K562 (cell line): ENCODE data around the gene CORT. TPM values are rescaled to one million over a fixed set of nuclear protein-coding genes. Genes with fewer than 3 reads are reported as not detected.

Experiments used
- ATAC-seq: fragments of 200-7000 bp; cut with Tn5 transposase; 3 replicates; pipeline ENCODE4 v1.9.1; 2020; ENCODE audit warnings: moderate library complexity
- BruUV-seq: library from RNA; stranded (reverse); fragments of 400-500 nt; replicated peaks from 2 replicates; lab custom pipeline; 2021; lab: Mats Ljungman, UMichigan
- CTCF ChIA-PET: fragments of 300-600 bp; formaldehyde crosslinking; extraction: SDS; loops from one replicate; lab custom pipeline; 2021; ENCODE audit warnings: low intra/inter-chr PET ratio; lab: Yijun Ruan, JAX
- POLR2A ChIA-PET: fragments of 300-600, 350-650 bp; sonication (Branson Sonifier 250); formaldehyde crosslinking; extraction: SDS; loops from one replicate; lab custom pipeline; 2021; ENCODE audit warnings: antibody characterized with exemption, inconsistent platforms; lab: Yijun Ruan, JAX
- DNase-seq, 4 experiments: peaks; one replicate each; pipeline versions ENCODE4 v3.0.0 to v3.0.0-alpha.2; 2011 to 2018; ENCODE audit warnings: low spot score in 3 of 4, mixed read lengths in 3 of 4; ENCODE audit errors: extremely low read depth in 1 of 4
- FAIRE-seq: peaks from 2 replicates; lab custom pipeline; 2011; peaks lifted over from hg19 to GRCh38; lab: Jason Lieb, UNC
- H2AFZ ChIP-seq: 2 replicates; pipeline ENCODE4 v1.6.0; 2011; ENCODE audit warnings: low read depth, low read length, control low read depth, inconsistent platforms
- H3K27ac ChIP-seq: fragments of 200-600 bp; 3 replicates; pipeline ENCODE4 v1.8.0; 2011; ENCODE audit warnings: low read depth, mild to moderate bottlenecking, control low read depth, inconsistent platforms, low read length, moderate library complexity, mixed read lengths; ENCODE audit errors: extremely low read depth
- H3K27me3 ChIP-seq, 2 experiments: fragments of 300-600 bp in 1 of 2; 2 replicates in 1 of 2; 3 replicates in 1 of 2; pipeline versions ENCODE4 v1.6.0 to v1.8.0; 2011; ENCODE audit warnings: inconsistent platforms in 2 of 2, low read length in 2 of 2, mild to moderate bottlenecking in 1 of 2, mixed read lengths in 1 of 2, moderate library complexity in 1 of 2; ENCODE audit not compliant: control insufficient read depth in 2 of 2, insufficient read depth in 2 of 2
- H3K36me3 ChIP-seq: fragments of 300-600 bp; 3 replicates; pipeline ENCODE4 v1.8.0; 2011; ENCODE audit warnings: mild to moderate bottlenecking, low read length, inconsistent platforms; ENCODE audit not compliant: control insufficient read depth, insufficient read depth
- H3K4me1 ChIP-seq, 2 experiments: fragments of 200-600 bp in 1 of 2; replicated peaks in 1 of 2; 2 replicates in 1 of 2; 3 replicates in 1 of 2; pipeline versions ENCODE4 v1.5.1 to v1.8.0; 2011; ENCODE audit warnings: inconsistent platforms in 2 of 2, low read length in 2 of 2, mild to moderate bottlenecking in 1 of 2, mixed read lengths in 1 of 2, moderate library complexity in 1 of 2; ENCODE audit not compliant: control insufficient read depth in 2 of 2, insufficient read depth in 2 of 2
- H3K4me2 ChIP-seq: 2 replicates; pipeline ENCODE4 v1.6.1; 2011; ENCODE audit warnings: low read length, control low read depth, inconsistent platforms, mixed read lengths; ENCODE audit not compliant: insufficient read depth
- H3K4me3 ChIP-seq: fragments of 200-600 bp; sonication (generic), shearing (Covaris generic); 2 replicates; pipeline ENCODE4 v1.5.1; 2016; ENCODE audit warnings: control low read depth, inconsistent platforms
- H3K79me2 ChIP-seq: fragments of 200-600 bp; 3 replicates; pipeline ENCODE4 v1.8.0; 2011; ENCODE audit warnings: low read length, inconsistent platforms; ENCODE audit not compliant: control insufficient read depth, insufficient read depth
- H3K9ac ChIP-seq, 2 experiments: 2 replicates each; pipeline versions ENCODE4 v1.6.0 to v1.6.1; 2011; ENCODE audit warnings: low read depth in 2 of 2, low read length in 2 of 2, control low read depth in 1 of 2, inconsistent platforms in 1 of 2, mild to moderate bottlenecking in 1 of 2, mixed read lengths in 1 of 2; ENCODE audit not compliant: insufficient read depth in 1 of 2
- H3K9me1 ChIP-seq: one replicate; pipeline ENCODE4 v1.6.0; 2011; ENCODE audit warnings: inconsistent platforms, mild to moderate bottlenecking, low read length, moderate library complexity; ENCODE audit not compliant: control insufficient read depth, insufficient read depth
- H3K9me3 ChIP-seq: replicated peaks from 2 replicates; pipeline ENCODE4 v1.5.1; 2011; ENCODE audit warnings: low read depth, low read length, inconsistent platforms; ENCODE audit not compliant: control insufficient read depth, insufficient read depth
- H4K20me1 ChIP-seq: replicated peaks from 2 replicates; pipeline ENCODE4 v1.6.1; 2011; ENCODE audit warnings: low read length, inconsistent platforms, mixed read lengths; ENCODE audit not compliant: control insufficient read depth, insufficient read depth
- DNMT1 ChIP-seq: fragments of 450-650 bp; IDR thresholded peaks from 2 replicates; pipeline ENCODE4 v1.6.1; 2016; ENCODE audit warnings: antibody characterized with exemption, mild to moderate bottlenecking
- EGR1 ChIP-seq: fragments of 450-650 bp; conservative IDR thresholded peaks from 2 replicates; pipeline ENCODE4 v1.6.1; 2017; ENCODE audit warnings: mild to moderate bottlenecking
- HSF4 ChIP-seq: fragments of 250-450 bp; sonication (Bioruptor Pico); IDR thresholded peaks from 2 replicates; pipeline ENCODE4 v2.1.2; 2022; ENCODE audit warnings: mild to moderate bottlenecking, moderate library complexity, borderline replicate concordance
- KLF6 ChIP-seq: fragments of 250-450 bp; sonication (Bioruptor Pico); IDR thresholded peaks from 2 replicates; pipeline ENCODE4 v1.4.0; 2020; ENCODE audit warnings: mild to moderate bottlenecking, moderate library complexity, borderline replicate concordance
- LARP7 ChIP-seq: fragments of 450-650 bp; IDR thresholded peaks from 2 replicates; pipeline ENCODE4 v1.6.1; 2016
- MAFG ChIP-seq: fragments of 450-650 bp; conservative IDR thresholded peaks from 2 replicates; pipeline ENCODE4 v1.6.1; 2016; ENCODE audit warnings: missing genetic modification characterization, missing compliant biosample characterization
- MTA1 ChIP-seq: fragments of 450-650 bp; IDR thresholded peaks from 2 replicates; pipeline ENCODE4 v1.6.1; 2017; ENCODE audit warnings: borderline replicate concordance
- MYNN ChIP-seq, 2 experiments: sonication (generic); formaldehyde crosslinking in 1 of 2; IDR thresholded peaks; 2 replicates each; pipeline versions ENCODE4 v1.5.0 to v1.6.1; 2016 to 2020; ENCODE audit warnings: antibody characterized with exemption in 1 of 2, missing genetic modification reagents in 1 of 2
- RFX1 ChIP-seq: fragments of 450-650 bp; IDR thresholded peaks from 2 replicates; pipeline ENCODE4 v1.6.1; 2016; ENCODE audit warnings: mild to moderate bottlenecking, moderate library complexity
- RFX5 ChIP-seq: IDR thresholded peaks from 2 replicates; pipeline ENCODE4 v1.6.1; 2011; ENCODE audit warnings: low read depth, mild to moderate bottlenecking, improper control_type of control experiment, low read length
- RFX7 ChIP-seq: fragments of 250-450 bp; sonication (Bioruptor Pico); IDR thresholded peaks from 2 replicates; pipeline ENCODE4 v1.5.1; 2021; ENCODE audit warnings: mild to moderate bottlenecking
- SMARCE1 ChIP-seq: fragments of 450-650 bp; IDR thresholded peaks from 2 replicates; pipeline ENCODE4 v1.7.1; 2016; ENCODE audit warnings: mild to moderate bottlenecking
- SP1 ChIP-seq: sonication (generic); formaldehyde crosslinking; IDR thresholded peaks from 2 replicates; pipeline ENCODE4 v1.8.1; 2022; ENCODE audit warnings: mild to moderate bottlenecking, missing genetic modification reagents
- ZNF143 ChIP-seq: sonication (generic); formaldehyde crosslinking; IDR thresholded peaks from 2 replicates; pipeline ENCODE4 v1.9.0; 2022; ENCODE audit warnings: mild to moderate bottlenecking, missing genetic modification reagents
- ZNF224 ChIP-seq: sonication (generic); formaldehyde crosslinking; IDR thresholded peaks from 2 replicates; pipeline ENCODE4 v1.8.0; 2022; ENCODE audit warnings: mild to moderate bottlenecking, missing genetic modification reagents
- ZNF589 ChIP-seq: fragments of 200-800 bp; sonication (Bioruptor generic); IDR thresholded peaks from 2 replicates; pipeline ENCODE4 v1.6.1; 2016; ENCODE audit warnings: low read depth, missing genetic modification characterization, missing compliant biosample characterization
- ZNF696 ChIP-seq: fragments of 250-450 bp; sonication (Bioruptor Pico); conservative IDR thresholded peaks from 2 replicates; pipeline ENCODE4 v1.4.0; 2020; ENCODE audit warnings: mild to moderate bottlenecking, moderate library complexity
- WGBS: fragments of 100-300 bp; shearing (Covaris generic); methylation state at CpG from one replicate; pipeline ENCODE4 v1.1.6; 2016; ENCODE audit warnings: low coverage, mixed read lengths; ENCODE audit not compliant: insufficient coverage; ENCODE audit errors: missing lambda C conversion rate; 5-methylcytosine and 5-hydroxymethylcytosine counted together
- in situ Hi-C: fragments of 300-500 bp; cut with MboI; formaldehyde crosslinking; loops from 4 replicates; pipeline ENCODE4 v1.15.0; 2018; ENCODE audit warnings: inconsistent platforms, mixed read lengths
- intact Hi-C: fragments of 100-400 bp; cut with micrococcal nuclease; formaldehyde crosslinking; loops from 2 replicates; pipeline ENCODE4 v1.14.2; 2022
- polyA plus RNA-seq, 8 experiments: library from polyadenylated mRNA; depleted of rRNA in 4 of 8; stranded (reverse) in 5 of 8; unstranded in 3 of 8; fragments of >200 nt; fragmentation: Nextera tagmentation in 2 of 8; fragmentation: Illumina TruSeq in 1 of 8; extraction: Ambion mirVana in 2 of 8; extraction: Trizol in 1 of 8; gene quantifications; 2 replicates each; pipeline versions ENCODE4 v1.2.1 to v1.2.3, GENCODE V29; 2011 to 2014; ENCODE audit warnings: inconsistent platforms in 1 of 8, missing spikeins in 1 of 8
- total RNA-seq, 7 experiments: library from RNA; depleted of rRNA in 6 of 7; stranded (reverse); fragments of >200 nt in 6 of 7; fragmentation: Illumina TruSeq in 2 of 7; extraction: Trizol in 2 of 7; gene quantifications; 2 replicates each; pipeline versions ENCODE4 v1.2.1 to v1.2.3, GENCODE V29; 2011 to 2021; ENCODE audit warnings: low replicate concordance in 1 of 7
- TF ChIP-seq, protein P1 (sequence below): sonication (generic); formaldehyde crosslinking; IDR thresholded peaks from 2 replicates; pipeline ENCODE4 v1.8.1; 2022; ENCODE audit warnings: missing genetic modification reagents
- TF ChIP-seq, protein P2 (sequence below): fragments of 450-650 bp; formaldehyde crosslinking; IDR thresholded peaks from 2 replicates; pipeline ENCODE4 v1.4.0; 2020; ENCODE audit warnings: mild to moderate bottlenecking, mixed read lengths
- TF ChIP-seq, protein P3 (sequence below): sonication (generic); formaldehyde crosslinking; IDR thresholded peaks from 2 replicates; pipeline ENCODE4 v1.8.0; 2022; ENCODE audit warnings: mild to moderate bottlenecking, missing genetic modification reagents

CORT gene
- total and polyA plus RNA-seq, 9 of the 15 experiments (the other 6 are each of a cell fraction or from before 2014, with no cell fraction given), result 0.08 to 0.54 (median 0.13) TPM; not detected in 5

DNA sequence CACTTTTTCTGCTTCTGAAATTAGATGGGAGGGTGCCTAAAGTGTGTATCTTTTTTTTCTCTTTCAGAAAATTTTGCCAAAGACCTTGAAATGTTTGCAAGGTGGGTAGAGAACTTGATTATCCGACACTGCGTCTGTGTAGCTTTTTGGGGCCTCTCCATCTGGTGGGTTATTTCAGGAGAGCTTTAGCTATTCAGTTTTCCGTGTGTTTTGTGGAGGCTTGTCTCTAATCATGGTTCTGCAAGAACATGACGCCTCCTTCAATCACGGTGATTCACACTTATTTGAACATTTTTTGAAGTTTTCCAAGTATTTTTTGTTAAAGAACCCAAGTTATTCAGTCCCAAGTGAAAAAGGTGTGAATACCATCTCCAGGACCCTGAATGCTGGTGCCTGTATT, 15.2 kb upstream of the CORT start:
- DNase-seq (no peak), FAIRE-seq (no peak), ATAC-seq (no peak)
- Histone ChIP-seq H3K79me2 (peaks cover 12% of the 10 kb centered on the region; the same call in 2 of the 3 replicates), H3K4me3 (no peak overlapping the region), H2AFZ (no peak overlapping the region), H3K27ac (no peak overlapping the region), H3K4me2 (no peak overlapping the region), H4K20me1 (no peaks in the 10 kb centered on the region), H3K9ac (no peak overlapping the region), H3K9me1 (peaks cover 3% of the 10 kb centered on the region), H3K36me3 (no peaks in the 10 kb centered on the region), H3K9me3 (no peaks in the 10 kb centered on the region), H3K27me3 (no peaks in the 10 kb centered on the region), H3K4me1 (peaks cover 9 to 17% of the 10 kb centered on the region in 2 experiments; a peak in 4 of 5 replicates)
- 76% methylated on average over 5 of the region's 5 CpGs for WGBS
- ChIA-PET CTCF (no interaction called here), POLR2A (interaction anchor here (1.3 to 1.9 kb wide), 3 partner anchors 8 to 16 kb away, joined by 3 to 9 read pairs (median 4); partner anchors contain the start of gene CORT)
- no TSS peak for BruUV-seq
- TF ChIP-seq KLF6 (CRISPR knock-in tag) (no peak), DNMT1 (no peak), ZNF224 (no peak), ZNF589 (CRISPR knock-in tag) (no peak), EGR1 (no peak), RFX5 (no peak), MYNN (IDR thresholded peaks at IDR 0.05) (no peak), MYNN (CRISPR knock-in tag; IDR thresholded peaks at IDR 0.05) (no peak), SP1 (CRISPR knock-in tag) (no peak), ZNF143 (CRISPR knock-in tag) (no peak), HSF4 (CRISPR knock-in tag) (no peak), LARP7 (no peak), SMARCE1 (no peak), RFX7 (CRISPR knock-in tag) (no peak), ZNF696 (CRISPR knock-in tag) (no peak), MAFG (tag) (no peak), RFX1 (no peak), MTA1 (no peak)
- TF ChIP-seq, protein P1, sequence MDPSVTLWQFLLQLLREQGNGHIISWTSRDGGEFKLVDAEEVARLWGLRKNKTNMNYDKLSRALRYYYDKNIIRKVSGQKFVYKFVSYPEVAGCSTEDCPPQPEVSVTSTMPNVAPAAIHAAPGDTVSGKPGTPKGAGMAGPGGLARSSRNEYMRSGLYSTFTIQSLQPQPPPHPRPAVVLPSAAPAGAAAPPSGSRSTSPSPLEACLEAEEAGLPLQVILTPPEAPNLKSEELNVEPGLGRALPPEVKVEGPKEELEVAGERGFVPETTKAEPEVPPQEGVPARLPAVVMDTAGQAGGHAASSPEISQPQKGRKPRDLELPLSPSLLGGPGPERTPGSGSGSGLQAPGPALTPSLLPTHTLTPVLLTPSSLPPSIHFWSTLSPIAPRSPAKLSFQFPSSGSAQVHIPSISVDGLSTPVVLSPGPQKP (CRISPR knock-in tag), result no peak
- TF ChIP-seq, protein P2, sequence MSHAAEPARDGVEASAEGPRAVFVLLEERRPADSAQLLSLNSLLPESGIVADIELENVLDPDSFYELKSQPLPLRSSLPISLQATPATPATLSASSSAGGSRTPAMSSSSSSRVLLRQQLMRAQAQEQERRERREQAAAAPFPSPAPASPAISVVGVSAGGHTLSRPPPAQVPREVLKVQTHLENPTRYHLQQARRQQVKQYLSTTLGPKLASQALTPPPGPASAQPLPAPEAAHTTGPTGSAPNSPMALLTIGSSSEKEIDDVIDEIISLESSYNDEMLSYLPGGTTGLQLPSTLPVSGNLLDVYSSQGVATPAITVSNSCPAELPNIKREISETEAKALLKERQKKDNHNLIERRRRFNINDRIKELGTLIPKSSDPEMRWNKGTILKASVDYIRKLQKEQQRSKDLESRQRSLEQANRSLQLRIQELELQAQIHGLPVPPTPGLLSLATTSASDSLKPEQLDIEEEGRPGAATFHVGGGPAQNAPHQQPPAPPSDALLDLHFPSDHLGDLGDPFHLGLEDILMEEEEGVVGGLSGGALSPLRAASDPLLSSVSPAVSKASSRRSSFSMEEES, result no peak
- TF ChIP-seq, protein P3, sequence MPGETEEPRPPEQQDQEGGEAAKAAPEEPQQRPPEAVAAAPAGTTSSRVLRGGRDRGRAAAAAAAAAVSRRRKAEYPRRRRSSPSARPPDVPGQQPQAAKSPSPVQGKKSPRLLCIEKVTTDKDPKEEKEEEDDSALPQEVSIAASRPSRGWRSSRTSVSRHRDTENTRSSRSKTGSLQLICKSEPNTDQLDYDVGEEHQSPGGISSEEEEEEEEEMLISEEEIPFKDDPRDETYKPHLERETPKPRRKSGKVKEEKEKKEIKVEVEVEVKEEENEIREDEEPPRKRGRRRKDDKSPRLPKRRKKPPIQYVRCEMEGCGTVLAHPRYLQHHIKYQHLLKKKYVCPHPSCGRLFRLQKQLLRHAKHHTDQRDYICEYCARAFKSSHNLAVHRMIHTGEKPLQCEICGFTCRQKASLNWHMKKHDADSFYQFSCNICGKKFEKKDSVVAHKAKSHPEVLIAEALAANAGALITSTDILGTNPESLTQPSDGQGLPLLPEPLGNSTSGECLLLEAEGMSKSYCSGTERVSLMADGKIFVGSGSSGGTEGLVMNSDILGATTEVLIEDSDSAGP, result no peak
- intact Hi-C loops, result no loop called here
- in situ Hi-C loops, result loop anchor here (5.0 kb wide), 1 partner anchor 58 kb away; no protein-coding TSS in a partner anchor
